MV-4-11 (cell line): ENCODE data around the gene PARD3.
"Not testable (repeated sequence)": the region's sequence is repeated elsewhere in the genome, so short reads cannot be mapped to it uniquely, and the experiment has no call there.

Source experiments
- DNase-seq: peaks from one replicate; lab custom pipeline; 2025; lab: John Stamatoyannopoulos, UW

PARD3 gene

DNA sequence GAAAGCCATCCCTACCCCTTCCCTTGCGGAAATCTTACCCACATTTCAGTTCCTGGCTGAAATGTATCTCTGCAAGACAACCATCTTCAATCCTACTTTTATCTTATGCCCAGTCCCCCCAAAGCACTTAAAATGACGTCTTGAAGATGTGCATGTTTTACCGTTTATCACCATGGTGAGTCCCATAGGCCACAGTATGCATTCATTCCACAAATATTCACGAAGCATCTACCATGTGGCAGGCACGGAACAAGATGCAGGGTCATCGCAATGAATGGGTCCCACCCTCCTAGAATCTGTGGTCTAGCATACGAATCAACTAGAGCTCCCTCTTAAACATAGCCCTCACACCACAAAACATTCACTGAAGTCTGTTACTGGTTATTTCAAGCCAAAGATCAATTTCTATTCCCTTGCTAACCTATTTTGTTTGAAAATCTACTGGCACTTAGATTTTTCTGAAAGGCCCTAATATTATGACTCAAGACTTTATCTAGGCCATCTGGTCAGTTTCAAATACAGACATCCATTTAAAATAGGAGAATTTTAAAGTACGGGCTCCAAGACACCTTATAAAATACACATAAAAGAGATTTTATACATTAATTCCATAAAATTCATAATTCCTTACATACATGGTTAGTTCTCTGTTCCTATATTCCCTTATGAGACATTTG is 99.4 kb downstream of the PARD3 start:
- no peak for DNase-seq

DNA sequence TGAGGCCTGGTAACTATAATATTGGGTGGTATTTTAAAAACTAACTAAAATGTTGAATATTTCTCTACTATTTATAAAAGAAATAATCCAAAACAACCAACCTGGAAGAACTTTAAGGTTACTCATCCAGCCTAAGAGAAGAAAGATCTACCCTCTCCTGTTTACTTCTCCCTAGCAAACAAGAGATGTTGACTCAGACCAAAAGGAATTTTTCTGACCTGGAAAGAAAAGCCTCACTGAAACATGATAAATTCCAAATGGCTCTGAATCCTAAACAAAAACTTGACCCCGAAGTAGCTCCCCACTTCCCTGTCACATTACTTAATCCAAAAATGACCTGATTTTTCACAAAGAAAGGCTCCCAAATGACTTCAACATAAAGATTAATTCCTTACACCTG is 101.2 kb downstream of the PARD3 start:
- no peak for DNase-seq

DNA sequence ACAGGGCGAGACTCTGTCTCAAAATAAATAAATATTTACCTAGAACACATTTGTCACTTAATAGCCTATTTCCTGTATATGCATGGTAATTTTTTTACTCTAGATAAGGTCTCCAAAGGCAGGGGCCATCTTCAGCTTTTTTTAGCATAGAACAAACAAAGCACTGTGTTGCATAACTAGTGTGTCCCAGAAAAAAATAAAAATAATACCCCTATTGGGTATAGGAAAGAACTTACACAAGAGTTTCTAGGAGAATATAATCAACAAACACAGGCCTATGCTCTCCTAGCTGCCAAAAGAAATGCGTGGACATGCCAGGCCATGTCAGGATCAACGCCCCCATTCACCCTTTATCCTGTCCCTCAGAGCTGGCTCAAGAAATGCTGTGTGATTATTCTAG is 103.6 kb downstream of the PARD3 start:
- DNase-seq: no peak

DNA sequence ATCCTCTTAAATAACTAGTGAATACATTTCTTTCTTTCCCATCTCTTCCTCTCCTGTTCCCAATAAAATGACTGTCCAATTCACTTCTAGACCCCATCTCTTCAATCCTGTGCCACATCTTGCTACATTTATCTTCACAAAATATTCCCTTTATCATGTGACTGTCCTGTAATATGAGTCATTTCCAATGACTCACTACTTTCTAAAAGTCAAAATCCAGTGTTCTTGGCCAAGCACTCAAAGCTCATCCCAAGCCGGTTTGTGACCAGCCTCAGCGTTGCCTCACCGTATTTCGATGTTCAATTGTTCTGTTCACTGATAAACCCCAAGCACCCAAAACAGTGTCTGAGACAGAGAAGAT is 104.7 kb downstream of the PARD3 start:
- no peak for DNase-seq

DNA sequence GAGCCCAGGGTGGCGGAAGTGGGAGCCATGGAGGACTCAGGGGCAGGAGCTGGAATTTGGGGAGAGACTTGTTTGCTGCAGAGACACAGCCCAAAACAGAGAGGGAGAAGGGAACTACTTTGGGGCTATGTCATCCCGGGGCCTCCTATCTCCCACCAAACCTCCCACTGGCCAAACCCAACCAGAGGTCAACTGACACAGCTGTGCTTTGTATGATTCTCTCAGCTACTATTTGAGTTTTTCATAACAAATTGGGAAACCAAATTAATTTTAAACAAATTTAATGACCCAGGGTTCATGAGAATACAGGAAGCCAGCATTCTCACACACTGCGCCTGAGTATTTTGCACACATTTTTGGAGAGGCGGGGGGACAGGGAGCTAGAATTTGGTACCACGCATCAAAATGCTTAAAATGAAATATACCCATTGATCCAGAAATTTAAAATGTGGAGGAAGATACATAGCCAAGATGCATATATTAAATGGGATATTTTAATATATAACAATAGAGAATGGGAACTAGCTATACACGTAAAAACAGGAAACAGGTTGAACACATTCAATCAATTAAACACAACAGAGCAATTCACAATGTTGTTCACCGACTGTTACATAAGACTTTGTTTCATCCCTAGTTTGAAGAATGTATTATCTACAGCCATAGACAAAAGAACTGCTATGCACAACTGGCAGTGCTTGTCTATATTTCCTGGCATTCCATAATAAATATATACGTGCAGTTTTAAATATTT is 105.3 kb downstream of the PARD3 start:
- DNase-seq: no peak

DNA sequence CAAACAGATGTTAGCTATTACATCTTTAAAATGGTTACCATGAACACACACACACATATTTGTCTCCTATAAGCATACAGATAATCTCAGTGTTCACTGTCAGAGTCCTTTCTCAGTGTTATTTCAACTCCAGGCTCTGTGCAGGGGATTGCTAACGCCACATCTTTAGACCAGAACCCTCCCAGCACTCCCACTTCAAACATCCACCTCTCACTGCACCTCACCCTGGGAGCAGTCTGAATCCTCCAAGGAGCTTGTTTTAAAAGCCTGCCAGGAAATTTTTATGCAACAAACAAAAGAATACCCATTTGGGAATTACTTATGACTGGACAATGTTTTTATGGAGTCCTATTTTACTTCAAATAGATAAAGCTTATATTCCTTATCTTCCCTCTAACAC is 107.4 kb downstream of the PARD3 start:
- DNase-seq: no peak

DNA sequence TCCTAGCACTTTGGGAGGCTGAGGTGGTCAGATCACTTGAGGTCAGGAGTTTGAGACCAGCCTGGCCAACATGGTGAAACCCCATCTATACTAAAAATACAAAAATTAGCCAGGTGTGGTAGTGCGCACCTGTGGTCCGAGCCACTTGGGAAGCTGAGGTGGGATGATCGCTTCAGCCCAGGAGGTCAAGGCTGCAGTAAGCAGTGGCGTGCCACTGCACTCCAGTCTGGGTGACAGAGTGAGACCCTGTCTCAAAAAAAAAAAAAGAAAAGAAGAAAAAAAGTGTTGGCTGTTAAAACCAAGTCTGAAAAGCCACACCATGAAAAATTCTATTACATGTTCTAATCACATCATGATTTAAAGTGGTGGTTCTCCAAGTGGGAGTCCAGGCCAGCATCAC is 108.1 kb downstream of the PARD3 start:
- not testable (repeated sequence) for DNase-seq

DNA sequence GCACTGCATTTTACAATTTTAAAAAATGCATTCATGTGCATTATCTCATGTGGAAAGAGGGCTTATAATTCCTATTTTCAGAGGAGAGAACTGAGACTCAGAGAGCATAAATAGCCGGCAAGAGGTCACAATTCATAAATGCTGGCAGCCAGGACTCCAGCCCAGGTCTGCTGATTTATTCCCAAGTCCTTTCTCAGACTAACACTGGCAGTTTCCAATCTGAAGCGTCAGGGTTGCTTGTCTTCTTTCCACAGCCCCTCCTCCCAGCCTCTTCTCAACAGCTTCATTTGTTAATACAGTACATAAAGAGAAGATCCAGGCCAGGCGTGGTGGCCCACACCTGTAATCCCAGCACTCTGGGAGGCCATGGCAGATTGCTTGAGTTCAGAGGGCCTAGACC is 108.9 kb downstream of the PARD3 start:
- no peak for DNase-seq

DNA sequence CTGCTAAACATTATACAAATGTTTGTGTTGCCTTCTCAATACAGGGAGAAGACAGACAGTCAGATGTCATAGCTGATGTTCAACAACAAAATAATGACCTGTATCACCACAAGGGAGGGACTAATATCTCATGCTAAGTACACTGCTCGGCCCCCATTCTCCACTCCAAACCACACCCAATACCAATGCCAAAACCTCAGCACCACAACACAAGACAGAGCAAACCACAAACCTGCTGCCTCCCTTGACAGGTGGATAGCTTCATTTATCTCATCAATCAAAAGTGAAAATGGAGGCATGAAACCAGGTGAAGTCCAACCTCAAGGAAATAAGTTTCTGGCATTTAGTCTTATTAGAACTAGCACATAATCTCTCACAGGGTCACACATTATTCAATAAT is 109.5 kb downstream of the PARD3 start:
- no peak for DNase-seq

DNA sequence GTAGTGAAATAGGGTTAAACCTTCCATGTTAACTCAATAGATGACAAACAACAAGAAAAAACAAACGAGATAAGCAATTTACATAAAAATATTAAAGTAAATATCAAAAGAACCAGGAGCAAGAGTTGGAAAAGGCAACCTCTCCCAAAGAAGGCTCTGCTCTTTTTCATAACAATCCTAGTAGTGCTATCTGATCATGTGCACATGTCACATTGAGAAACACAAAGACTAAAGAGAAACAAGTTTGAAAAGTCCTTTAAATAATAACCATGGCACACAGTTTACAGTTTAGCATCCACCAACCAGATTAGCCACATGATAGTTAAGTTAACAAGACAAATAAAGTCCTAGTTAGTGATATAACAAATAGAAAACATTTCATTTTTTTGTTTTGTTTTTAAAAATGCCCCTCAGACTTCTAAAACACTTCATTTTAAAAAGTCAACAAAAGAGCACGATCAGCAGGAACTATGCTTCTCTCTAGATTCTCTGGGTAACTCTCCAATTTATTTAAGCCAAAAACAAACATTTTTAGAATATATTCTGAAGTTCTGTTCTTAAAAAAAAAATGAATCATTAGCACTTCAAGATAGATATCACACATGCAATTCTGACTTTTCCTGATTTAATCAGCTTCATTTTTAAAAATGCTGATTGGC is 110.4 kb downstream of the PARD3 start:
- DNase-seq: no peak

DNA sequence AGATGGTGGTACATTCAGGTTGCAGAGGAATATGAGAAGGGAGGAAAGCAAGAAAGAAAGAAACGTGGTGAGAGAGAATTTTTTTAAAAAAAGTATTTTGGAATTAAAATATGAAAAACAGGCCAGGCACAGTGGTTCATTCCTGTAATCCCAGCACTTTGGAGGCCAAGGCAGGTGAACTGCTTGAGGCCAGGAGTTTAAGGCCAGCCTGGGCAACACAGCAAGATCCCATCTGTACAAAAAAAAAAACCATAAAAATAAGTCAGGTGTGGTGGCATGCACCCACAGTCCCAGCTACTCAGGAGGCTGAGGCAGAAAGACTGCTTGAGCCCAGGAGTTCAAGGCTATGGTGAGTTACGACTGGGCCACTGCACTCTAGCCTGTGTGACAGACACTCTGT is 112.1 kb downstream of the PARD3 start:
- DNase-seq: no peak

DNA sequence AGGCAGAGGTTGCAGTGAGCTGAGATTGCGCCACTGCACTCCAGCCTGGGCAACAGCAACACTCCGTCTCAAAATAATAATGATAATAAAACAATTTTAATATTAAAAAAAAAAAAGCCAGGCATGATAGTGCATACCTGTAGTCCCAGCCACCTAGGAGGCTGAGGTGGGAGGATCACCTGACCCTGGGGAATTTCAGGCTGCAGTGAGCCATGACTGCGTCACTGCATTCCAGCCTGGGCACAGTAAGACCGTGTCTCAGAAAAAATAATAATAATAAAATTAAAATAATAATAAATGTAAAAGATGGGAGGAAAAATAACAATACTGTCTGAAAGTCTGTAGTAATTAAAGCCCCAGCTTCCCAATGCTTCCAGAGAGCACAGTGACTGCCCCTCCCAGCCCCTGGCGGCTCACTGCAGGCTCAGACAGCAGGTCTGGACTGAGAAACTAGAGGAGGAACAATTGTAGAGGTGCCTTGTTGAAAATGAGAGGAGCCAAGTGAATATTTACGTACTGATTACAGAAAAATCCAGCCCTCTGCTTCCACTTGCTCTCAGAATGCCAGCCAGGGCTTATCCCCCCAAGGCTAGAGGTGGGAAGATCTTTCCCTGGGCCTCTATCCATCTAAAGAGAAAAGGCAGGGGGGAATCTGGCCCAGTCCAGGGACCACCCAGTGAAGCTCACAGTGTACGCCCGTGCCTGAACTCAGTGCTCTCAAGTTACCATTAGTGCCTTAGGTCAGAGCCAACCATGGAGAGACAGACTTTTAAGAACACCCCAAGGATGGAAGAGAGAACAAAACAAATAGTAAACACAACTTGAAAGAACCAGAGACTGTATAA is 112.8 kb downstream of the PARD3 start:
- no peak for DNase-seq

DNA sequence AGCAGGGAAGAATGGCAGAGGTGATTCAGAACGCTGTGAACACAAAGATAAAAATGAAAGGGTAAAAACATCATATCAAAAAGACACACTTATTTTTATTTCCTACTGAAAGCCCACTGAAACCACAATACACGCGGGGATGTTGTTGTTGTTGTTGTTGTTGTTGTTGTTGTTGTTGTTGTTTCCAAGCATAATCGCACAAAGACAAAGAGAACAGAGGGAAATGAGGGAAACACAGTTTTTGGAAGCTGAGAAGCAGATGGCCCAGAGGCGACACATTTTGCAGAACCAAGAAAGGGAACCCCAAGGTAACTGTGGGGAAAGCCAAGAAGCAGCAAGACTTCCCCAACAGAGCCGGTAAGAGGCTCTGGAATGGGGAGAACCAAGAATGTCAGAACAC is 113.9 kb downstream of the PARD3 start:
- DNase-seq: no peak

DNA sequence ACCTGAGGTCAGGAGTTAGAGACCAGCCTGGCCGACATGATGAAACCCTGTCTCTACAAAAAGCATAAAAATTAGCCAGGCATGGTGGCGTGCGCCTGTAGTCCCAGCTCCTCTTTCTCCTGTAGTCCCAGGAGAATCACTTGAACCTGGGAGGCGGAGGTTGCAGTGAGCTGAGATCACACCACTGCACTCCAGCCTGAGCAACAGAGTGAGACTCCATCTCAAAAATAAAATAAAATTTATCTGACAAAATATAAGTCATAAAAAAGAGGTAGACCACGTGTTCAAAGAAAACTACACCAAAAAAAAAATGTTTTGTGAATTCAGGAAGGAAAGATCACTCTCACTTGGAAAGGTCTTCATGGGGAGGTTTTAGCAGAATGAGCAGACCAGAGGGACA is 114.3 kb downstream of the PARD3 start:
- not testable (repeated sequence) for DNase-seq

DNA sequence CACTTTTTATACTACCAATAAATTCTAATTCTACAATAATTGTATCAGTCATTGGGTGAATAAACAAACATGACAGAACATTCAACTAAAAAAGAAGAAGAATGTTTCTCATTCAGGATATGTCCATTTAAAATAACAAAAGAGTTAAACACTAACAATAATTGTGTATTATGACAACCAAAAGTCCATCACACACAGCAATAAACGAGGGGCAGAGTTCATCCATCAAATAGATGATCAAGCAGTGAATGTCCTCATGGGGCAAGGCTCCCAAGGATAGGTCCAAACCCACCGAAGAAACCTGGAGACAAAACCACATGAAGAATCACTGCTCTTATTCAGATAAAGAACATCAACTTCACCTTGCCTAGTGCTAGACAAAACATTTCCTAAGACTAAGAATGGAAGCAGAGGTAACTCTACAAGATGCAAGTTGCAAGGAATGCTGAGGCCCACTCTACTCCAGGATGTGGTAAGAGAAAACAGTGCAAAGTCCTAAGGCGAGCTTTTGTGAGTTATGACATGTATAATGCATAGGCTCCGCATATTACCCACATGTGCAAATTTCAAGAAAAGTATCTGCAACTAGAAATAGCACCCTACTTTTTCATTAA is 115.1 kb downstream of the PARD3 start:
- DNase-seq: no peak

DNA sequence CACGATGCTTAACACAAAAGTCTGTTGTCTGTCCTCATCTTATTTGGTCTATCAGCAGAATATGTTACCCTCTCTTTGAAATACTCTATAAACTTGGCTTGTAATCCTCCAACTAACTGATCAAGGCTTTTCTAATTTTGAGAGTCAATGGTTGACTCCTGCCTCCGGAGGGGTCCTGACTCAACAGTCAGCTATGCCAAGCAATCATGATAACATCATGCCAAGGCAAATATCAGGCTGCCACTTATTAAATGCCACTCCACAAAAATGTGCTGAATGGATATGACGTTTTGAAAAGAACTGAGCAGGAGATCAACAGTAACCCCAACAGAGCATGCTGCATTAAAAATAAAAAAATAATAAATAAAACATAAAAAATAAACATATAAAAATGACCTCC is 116.1 kb downstream of the PARD3 start:
- DNase-seq: no peak

DNA sequence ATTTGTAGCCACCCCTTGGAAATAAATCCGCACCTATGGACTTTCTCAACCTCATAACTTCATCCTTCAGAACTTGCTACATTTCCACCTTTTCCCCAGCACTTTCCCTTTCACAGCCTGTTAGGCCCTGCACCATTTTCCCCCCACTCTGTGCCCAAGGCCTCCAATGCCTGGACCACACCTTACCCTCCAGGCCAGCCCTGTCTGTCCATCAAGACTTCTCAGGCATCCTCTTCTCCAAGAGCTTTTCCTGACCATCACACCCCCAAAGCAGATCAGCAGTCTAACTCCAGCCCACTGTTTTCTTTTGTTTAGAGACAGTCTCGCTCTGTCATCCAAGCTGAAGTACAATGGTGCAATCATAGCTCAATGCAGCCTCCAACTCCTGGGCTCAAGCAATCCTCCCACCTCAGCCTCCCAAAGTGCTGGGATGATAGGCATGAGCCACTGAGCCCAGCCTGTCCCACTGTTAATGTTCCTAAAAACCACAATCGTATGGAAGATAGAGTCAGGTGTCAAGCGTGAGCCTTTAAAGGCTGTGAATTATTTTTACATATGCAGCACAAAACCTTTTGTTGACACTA is 116.8 kb downstream of the PARD3 start:
- no peak for DNase-seq

DNA sequence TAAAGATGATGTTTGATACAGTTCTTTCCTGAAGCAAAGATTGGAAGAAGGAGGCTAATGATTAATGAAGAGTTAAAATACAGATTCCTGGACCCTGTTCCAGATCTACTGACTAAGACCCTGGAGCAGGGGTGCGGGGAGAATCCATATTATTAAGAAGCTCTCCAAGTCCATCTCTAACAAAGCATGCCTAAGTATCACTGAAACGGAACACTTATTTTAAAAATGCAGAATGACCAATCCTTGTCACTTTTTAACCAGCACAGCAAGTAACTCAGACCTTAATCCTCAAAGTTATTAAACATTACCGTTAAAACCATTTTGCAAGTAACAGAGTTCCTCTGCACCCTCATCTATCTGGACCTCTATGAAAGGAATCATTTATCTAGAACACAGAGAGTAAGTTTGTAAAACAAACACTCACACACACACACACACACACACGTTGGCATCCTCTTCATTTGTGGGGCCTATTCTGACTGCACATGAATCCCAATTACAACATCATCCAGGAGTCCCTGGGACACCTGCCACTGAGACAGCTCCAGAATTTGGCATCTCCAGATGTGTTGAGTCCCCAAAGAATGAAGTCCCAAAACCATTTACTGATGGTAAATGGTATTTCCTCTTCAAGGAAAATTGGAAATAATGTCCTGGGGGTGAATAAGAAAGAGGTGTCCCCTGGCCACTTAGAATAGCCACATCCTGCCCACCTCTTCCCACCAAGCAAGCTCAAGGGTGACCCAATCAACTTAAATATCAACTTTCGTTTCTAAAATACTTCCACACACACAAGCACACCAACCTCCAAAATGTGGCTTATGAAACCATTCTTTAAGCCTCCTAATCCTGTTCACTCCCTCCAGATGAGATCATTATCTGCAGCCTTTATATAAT is 117.5 kb downstream of the PARD3 start:
- peak; percentile 41 for DNase-seq

DNA sequence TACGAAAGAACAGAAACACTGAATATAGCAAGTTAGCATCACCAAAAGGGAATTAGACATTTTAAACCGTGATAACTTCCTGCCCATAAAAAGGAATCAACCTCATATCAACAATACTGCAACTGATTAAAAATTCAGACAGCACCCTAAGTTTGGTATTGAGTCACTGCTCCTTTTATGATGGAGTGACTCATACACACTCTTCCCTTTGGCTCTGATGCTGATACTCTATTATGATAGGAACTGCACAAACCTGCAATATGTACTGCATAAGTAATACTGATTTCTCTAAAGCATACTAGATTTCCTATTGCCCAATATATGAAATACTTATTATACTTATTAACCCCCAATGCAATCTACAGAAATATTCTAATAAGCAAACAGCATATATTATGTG is 118.7 kb downstream of the PARD3 start:
- no peak for DNase-seq

DNA sequence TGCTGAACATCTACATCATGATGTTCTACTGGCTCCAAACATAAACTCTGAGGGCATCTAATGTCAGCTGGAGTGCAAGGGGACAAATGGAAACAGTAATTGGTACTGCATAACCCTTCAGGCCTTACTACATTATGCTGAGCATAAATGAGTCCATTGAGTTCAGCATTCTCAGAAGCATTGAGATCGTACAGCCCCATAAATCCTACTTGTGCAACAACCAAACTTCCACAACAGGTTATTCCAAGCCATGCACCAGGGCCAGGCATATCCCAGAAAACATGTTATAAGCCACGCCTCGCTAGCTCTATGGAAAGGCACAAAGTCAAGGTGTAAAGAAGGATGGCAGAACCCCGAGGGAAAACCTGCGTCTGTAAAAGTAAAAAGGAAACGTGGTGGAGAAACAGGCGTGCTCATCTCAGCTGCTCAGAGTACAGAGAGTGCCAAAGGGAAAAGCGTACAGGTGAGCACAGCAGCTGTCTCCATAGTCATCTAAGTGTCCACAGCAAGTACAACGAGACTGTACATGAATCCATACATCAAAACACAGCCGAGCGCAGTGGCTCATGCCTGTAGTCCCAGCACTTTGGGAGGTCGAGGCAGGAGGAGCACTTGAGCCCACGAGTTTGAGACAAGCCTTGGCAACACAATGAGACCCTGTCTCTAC is 124.6 kb downstream of the PARD3 start:
- DNase-seq: no peak
